ENCODE measurements around the gene OLFM2.

DNA sequence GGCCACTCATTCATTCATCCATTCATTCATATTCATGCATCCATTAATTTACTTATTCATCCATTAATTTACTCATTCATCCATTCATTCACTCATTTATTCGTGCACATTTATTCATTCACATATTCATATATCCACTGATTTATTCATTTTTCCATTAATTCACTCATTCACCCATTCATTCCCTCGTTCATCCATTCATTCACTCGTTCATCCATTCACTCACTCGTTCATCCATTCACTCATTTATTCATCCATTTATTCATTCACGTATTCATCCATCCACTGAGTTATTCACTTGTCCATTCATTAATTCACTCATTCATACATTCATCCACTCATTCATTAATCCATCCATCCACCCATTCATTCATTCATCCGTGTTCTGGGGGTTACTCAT, 35.8 kb upstream of the OLFM2 start:
- no peak for TF ChIP-seq POLR2A (IDR thresholded peaks at IDR 0.05)
- TF ChIP-seq, protein P1, sequence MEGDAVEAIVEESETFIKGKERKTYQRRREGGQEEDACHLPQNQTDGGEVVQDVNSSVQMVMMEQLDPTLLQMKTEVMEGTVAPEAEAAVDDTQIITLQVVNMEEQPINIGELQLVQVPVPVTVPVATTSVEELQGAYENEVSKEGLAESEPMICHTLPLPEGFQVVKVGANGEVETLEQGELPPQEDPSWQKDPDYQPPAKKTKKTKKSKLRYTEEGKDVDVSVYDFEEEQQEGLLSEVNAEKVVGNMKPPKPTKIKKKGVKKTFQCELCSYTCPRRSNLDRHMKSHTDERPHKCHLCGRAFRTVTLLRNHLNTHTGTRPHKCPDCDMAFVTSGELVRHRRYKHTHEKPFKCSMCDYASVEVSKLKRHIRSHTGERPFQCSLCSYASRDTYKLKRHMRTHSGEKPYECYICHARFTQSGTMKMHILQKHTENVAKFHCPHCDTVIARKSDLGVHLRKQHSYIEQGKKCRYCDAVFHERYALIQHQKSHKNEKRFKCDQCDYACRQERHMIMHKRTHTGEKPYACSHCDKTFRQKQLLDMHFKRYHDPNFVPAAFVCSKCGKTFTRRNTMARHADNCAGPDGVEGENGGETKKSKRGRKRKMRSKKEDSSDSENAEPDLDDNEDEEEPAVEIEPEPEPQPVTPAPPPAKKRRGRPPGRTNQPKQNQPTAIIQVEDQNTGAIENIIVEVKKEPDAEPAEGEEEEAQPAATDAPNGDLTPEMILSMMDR (IDR thresholded peaks at IDR 0.05 in 4 of 5, conservative IDR thresholded peaks at IDR 0.05 in 1 of 5) = no peak
